Activated naive CD8-positive, alpha-beta T cell treated with anti-CD3 and anti-CD28 coated beads, Interleukin-2, amount 50 U/mL, for 16 hours (primary cell): ENCODE results near the gene ARID3B.
"Not testable (repeated sequence)": the region's sequence is repeated elsewhere in the genome, so short reads cannot be mapped to it uniquely, and the experiment has no call there.

Experiments
- DNase-seq: peaks from one replicate; pipeline ENCODE4 v3.0.0-alpha.2; 2020; ENCODE audit warnings: low read depth, low spot score

The ARID3B gene

DNA sequence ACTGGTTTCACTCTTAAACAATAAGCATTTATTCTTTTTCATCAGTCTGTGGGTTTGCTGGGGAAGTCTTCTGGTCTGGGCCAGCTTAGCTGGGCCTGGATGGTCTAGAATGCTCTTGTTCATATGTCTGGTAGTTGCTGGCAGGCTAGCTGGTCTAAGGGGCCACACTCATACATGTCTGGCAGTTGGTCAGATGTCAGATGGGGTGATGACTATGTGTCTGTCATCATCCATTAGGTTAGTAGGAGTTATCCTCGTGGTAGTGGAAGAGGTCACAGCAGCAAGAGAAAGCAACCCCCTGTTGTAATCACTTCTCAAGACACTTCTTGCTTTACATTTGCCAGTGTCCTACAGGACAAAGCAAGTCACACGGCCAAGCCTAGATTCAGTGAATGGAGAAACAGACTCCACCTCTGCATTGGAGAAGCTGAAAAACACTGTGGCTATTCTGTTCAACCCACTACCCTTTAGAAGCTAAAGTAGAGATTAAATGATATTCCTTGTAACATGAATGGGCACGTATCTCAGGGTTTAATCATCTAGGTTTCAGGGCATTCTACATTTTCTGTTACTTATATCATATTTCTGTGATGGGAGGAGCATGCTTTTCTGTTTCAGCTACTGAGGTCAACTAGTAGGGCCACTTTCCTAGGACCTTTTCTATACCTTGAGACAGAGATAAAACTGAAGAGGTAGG lies 5.5 kb upstream of the ARID3B start:
- DNase-seq, result no peak

DNA sequence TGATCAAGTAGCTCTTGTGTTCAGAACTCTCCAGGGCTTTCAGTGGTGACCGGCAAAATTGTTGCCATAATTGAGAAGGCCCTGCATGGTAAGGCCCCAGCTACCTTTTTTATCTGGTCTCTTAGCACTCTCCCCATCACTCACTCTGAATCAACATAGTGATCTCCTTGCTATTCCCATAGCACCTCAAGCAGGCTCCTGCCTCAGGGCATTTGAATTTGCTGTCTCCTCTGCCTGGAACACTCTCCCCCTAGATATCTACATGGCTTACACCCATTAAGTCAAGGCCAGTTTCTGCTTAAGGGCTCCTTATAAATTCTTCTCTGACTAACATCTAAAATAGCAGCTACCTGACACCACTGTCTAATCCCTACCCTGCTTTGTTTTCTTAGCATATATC lies 3.3 kb upstream of the ARID3B start:
- DNase-seq, result no peak

DNA sequence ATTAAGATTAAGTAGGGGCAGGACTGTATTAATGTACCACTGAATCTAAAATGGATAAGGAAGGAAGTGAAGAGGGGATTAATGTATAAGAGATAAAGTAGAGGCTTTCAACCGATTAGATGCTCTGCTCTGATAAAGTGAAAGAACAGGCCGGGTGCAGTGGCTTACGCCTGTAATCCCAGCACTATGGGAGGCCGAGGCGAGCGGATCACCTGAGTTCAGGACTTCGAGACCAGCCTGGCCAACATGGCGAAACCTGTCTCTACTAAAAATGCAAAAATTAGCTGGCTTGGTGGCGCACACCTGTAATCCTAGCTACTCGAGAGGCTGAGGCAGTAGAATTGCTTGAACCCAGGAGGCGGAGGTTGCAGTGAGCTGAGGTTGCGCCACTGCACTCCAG lies 1.5 kb upstream of the ARID3B start:
- not testable (repeated sequence) for DNase-seq

DNA sequence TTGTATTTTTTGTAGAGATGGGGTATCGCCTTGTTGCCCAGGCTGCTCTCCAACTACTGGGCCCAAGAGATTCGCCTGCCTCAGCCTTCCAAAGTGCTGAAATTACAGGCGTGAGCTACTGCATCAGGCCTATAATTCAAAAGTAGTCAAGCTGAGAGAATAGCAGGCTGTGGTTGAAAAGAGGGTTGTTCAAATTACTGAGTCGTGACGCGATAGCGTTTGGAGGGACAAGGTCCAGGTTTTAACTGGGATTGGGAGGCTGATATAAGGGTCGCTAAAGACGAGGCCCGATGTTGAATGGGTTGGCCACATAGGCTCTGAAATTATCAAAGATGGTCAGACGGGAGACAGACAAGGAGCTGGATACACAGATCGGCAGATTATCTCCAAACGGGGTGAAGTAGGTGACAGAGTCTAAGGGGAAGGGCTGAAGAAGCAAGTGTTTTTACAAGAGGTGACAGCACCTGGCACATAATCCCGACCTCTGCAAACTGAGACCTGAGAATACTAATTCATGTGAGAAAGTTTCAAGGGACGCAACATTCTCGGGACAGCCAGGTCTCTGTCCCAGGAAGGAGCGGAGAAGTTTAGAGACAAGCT lies 759 bp upstream of the ARID3B start:
- no peak for DNase-seq

DNA sequence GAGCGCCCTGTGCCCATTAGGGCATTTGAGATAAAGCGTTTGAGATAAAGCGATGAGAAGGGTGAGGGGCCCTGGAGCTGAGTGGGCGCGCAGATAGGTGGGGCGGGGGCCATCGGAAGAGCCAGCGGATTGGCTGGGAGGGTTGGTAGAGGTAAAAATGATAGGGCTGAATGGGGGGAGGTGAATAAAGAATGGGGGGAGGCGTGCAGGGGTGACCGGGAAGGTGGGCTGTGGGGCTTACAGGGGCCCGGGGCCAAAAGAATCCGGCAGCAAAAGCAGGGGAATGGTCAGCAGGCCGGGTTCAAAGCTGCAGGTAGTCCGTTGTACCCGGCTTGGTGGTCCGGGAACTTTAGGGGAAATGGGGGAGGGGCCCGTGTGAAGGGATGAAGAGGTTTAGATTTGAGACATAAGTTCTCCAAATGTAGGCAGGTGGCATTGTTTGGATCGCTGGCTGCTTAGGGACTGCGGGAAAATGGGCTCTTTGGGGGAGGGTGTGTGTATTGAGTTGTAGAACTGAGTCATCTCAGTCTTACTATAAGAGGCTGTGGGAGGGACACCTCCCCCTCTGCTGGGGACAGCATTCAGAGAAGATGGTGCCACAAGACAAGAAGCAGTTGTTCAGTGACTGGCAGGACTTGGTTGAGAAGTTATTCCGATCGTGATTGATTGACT lies 610 bp downstream of the ARID3B start:
- DNase-seq, result peak; percentile 45

DNA sequence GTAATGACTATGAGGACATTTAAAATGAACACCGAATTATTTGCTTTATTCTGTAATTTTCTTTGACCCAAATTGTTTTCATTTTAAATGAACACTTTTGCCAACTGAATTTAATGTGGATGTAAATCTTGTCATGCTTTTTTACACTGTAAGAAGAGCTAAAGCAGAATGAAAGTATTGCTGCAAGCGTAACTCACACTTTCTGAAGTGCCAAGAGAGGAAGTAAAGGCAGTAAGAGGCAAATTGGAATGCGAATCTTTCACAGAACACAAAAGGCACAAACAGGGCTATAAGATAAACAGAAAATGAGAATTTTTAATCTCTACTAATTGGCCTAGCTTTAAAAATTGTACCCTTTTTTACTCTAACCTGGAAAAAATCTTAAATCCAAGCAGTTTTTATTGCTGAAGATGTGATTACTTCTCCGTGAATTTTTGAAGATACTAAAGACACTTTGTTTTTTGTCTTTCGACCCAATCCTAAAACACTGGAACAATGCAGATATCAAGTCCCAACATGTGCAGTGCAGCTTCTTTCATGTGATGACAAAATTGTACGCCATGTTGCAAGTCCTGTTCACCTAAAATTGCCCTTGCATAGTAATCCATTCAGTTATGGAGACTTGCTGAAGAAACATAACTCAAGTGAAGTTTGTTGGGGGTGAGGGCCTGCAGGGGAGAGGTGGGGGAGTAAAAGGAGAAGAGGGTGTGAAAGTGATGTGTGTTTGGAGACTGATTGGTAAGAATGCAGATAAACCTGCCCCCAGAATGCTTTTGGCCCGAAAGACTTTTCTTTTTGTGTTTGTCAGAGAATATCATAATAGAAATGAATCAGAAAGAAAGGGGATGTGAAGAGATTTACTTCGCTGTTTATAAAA lies 1.4 kb downstream of the ARID3B start:
- no peak for DNase-seq

DNA sequence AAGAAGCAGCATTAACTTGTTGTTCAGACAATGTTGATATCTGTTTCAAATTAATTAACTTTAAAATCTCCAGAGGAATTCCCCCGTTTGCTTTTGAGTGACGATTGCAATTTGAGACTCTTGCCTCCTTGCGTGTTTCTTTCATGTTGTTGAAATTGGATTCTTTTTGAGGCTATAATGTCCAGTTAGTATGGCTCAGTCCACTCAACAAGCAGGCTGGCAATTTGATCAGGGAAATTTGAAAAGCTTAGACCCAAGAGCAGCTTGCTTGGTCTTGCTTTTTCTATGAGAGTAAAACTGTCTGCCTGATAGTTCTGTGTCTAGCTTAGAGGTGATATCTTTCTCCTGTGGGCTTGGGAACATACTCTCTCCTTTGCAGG lies 2.0 kb downstream of the ARID3B start:
- DNase-seq, result no peak

DNA sequence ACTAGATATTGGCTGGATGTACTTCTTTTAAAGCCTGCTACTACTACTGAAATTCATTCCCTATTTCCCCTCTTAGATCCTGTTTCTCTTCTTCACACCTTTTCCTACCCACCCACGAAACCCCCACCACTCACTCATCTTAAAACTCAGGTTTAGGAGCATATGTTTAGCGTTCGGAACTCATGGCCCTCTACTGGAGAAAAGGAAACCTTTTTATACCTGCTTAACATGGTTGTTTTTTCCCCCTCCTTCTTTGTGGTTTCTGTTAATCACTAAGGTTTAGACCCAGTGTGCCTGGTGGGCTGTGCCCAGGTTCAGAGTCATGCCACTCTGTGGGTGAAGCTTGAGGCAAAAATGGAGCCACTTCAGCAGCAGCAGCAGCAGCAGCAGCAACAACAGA lies 2.6 kb downstream of the ARID3B start:
- DNase-seq, result no peak

DNA sequence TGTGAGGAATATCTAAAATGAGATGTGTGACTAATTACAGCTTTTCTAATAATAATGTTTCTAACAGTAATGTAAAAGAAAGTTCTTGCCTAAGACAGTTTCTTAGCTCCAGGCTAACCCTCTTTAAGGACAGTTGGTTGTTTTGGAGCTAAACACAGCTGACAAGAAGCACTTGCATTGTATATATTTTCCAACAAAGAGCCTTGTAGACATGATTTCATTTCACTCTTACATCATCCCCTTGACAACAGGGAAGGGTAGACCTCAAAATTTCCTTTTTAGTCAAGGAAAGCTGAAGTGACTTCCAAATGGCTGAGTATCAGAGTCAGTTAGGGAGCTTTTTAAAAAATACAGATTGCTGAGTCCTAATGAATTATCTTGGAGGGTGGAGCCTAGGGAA lies 4.1 kb downstream of the ARID3B start:
- DNase-seq, result no peak

DNA sequence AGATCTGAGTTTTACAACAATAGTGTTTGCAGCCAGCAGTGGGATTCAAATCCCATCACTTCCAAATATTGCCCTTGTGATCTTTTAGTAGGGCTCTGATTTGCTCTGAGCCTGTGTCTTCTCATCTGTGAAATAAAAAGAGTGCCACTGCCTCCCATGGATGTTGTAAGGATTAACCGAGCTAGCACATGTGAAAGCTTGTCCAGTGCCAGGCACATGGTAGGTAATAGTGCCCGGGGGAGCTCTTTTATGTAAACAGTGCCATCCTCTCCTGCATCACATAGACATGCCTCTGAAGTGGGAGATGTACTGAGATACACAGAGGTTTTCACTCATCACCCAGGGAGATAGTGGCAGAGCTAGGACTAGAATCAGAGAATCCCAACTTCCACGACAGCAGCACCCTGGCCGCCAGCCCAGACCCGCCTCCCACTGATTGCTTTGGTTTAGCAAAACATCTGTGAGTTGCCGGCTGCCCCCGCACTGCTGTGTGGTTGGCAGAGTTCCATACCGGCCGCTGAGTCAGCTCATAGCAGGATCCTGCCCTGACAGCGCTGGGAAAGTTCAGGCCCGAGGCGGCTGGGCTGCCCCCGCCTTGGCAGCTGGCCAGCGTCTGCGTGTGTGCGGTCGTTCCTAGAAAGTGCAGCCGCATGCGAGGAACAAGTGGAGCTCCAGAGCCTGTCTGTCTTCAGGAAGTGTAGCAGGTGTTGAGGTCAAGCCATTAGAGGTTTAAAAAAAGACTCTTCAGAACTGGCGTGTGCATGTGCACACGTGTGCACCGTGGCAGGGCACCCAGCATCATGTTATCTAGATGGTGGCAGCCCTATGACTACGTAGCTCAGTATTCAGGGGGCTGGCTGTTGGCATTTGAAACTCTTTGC lies 5.0 kb downstream of the ARID3B start:
- peak; percentile 91 for DNase-seq

DNA sequence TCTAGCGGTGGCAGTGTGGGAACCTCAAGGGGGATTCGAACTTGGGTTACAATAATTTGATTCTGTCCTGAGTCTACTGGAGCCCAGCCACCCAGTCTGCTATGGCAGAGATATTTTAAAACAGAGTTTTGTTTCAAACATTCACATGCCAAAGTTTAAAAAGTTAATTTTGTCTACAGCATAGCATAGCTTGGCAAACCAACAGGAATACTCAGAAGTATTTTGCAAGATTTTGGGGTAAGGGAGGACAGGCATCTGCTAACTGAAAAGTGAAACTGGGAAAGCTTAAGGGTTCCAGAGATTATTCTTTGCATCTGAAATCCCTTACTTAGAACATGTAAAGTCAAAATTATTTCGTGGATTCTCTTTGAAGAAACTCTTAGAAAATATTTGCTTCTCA lies 6.6 kb downstream of the ARID3B start:
- DNase-seq, result no peak

DNA sequence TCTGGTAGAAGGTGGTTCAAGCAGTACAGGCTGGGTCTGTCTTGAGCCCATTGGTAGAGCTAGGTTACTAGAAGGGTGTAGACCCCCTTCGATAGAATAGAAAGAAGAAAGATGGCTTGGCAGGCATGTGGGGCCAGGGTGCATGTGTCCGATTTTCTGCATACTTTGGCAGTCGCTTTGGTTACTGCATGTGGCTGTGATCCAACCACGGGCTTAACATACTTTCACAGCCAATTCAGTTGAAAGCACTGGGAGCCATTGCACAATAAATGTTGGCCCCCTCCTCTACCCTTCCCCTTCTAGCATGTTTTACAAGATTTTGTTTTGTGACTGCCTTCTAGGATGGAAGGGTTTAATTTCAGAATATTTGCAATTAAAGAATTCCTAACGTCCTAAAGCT lies 7.2 kb downstream of the ARID3B start:
- no peak for DNase-seq

DNA sequence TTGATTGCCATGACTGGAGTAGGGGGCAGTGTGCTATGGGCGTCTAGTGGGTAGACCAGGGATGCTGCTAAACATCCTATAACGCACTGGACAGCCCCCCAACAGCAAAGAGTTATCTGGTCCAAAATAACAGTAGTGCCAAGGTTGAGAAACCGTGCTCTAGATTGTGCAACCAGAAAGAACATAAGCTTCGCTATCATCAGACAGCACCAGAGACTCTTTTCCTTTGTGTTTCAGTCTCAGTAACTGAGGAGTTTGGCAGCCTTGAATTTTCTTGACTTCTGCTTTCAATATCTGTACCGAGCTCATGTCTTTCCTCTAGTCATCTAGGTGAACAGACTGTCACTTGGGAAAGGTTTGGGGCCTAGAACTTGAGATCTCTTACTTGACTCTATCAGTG lies 8.8 kb downstream of the ARID3B start:
- no peak for DNase-seq

DNA sequence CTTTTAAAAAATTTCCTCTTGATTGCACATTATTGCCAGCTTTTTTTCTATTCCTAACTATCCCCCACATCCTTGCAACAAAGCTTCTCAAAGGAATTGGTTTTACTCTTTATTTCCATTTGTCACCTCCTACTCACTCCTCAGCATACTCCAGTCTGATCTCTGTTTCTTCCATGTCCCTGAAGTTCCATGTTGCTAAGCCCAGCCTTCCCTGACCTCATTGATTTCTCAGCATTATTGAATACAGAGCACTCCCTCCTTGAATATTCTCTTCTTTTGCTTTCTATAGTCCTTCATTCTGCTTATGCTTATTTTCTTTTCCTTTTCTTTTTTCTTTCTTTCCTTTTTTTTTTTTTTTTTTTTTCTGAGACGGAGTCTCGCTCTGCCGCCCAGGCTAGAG lies 10.7 kb downstream of the ARID3B start:
- no peak for DNase-seq

DNA sequence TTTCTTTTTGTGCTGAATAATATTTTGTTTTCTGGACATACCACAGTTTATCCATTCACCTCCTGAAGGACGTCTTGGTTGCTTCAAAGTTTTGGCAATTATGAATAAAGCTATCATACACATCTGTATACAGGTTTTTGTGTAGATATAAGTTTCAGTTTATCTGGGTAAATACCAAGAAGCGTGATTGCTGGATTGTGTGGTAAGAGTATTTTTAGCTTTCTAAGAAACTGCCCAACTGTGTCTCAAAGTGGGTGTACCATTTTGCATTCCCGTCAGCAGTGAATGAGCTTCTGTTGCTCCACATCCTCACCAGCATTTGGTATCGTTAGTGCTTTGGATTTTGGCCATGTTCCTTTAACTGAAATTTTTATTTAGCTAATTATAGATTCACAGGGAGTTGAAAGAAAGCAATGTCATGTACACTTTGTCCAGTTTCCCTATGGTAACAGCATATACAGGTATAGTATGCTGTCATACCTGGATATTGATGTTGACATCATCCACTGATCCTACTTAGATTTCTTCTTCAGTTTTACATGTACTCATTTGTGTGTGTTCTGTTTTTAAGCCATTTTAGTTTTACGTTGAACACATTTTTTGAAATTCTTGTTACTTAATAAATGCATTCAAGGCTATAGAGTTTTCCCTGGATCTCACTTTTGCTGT lies 11.9 kb downstream of the ARID3B start:
- DNase-seq, result no peak

DNA sequence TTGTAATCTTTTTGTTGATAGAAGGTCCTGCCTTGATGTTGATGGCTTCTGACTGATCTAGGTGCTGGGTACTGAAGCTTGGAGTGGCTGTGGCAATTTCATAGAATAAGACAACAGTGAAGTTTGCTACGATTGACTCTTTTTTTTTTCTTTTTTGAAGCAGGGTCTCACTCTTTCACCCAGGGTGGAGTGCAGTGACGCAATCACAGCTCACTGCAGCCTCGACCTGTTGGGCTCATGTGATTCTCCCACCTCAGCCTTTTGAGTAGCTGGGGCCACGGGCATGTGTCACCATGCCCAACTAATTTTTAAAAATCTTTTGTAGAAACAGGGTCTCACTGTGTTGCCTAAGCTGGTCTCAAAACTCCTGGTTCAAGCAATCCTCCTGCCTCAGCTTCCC lies 14.2 kb downstream of the ARID3B start:
- no peak for DNase-seq

DNA sequence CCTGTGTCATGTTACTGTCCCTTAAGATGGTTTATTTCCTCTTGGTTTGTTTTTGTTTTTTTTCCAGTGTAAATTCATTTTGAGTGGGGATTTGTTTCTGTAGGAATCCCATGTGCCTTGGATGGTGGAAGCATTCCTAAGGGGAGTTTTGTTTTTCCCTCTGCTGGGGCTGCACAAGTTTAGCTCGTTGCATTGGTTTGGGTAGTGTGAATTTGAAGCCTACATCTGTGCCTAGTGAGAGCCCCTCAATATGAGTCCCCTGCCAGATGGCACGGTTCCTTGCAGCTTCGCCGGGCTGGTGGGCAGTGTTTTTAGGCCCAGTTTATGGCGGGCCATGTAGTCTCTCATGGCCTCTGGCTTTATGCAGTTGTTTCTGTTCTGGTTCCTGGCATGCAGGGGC lies 17.7 kb downstream of the ARID3B start:
- no peak for DNase-seq

DNA sequence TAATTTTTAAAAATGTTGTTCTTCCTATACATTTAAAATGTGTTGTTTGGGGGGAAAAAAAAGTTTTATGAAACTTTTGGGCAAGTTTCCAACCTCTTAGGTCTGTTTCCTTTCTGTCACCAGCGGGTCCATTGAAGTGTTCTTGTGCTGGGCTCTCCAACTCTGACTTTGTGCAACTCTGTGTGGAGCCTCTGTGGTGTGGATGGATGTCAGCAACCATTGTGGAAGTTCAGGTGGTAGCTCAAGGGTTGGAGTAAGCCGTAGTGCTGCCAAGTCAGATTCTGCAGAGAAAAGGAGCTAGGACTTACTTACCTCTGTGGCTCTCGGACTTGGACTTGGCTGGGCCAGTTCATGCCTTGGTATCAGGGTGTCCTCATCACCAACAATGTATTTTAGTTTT lies 22.4 kb downstream of the ARID3B start:
- DNase-seq, result no peak

DNA sequence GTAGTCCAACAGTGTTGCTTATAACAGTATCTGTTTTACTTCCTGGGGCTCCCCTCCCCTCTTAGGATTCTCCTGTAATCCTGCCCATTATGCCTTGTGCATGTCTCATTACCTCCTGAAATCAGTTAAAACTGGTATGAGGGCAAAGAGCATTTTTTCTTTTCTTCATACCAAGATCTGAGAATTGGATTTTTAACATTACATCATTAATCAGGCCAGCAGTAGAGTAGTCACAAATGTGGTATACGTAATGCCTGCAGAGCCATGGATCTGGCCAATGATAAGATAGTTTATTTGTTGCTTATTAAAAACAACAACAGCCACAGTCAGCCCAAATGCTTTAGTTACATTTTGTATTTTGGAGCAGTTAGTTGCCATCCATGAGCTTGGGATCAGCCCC lies 23.2 kb downstream of the ARID3B start:
- no peak for DNase-seq

DNA sequence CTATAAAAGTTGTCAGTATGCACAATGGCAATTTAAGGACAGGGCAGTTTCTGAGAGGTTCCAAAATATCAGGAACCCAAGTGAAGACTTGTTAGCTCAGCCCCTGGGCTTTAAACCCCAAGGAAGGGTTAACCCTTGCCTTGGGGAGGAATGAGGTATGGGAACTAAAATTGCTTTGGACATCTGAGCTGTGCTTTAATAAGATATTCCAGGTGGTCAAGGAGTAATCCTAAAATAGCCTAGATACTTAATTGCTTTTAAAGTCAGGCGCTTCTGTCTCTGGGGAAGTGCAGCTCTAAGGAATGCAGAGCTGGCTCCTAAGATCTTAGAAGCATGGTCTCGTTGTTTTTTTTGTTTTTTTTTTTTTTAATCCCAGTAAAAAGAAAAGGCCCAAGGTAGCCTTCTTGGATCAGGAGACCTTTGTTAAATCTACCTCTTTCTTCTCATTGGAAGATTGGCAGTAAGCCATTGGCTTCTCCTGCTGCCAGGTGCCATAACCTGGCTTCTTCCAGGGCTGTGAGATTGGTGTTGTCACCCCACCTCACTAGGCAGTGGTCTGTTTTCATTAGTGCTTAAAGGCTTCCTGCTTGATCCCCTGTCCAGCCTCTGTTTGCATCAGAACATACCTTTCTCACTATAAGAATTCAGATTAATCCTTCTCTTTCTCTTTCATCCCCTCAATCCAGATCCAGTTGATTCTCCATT lies 24.5 kb downstream of the ARID3B start:
- DNase-seq, result no peak
